Measurements from ENCODE around the gene GIMAP2.
"Not testable (repeated sequence)": the region's sequence is repeated elsewhere in the genome, so short reads cannot be mapped to it uniquely, and the experiment has no call there.

GIMAP2 gene

GRCh38 chr7:150676854-150677253 lies 8.7 kb upstream of the GIMAP2 start:
- not testable (repeated sequence) for DNase-seq (ENCODE audit: low read depth)

GRCh38 chr7:150678601-150679000 lies 6.9 kb upstream of the GIMAP2 start:
- not testable (repeated sequence) for DNase-seq (ENCODE audit: low read depth)

- not testable (repeated sequence) for DNase-seq (ENCODE audit: low read depth)
Measured at GRCh38 chr7:150680364-150680763, 5.1 kb upstream of the GIMAP2 start.

DNA sequence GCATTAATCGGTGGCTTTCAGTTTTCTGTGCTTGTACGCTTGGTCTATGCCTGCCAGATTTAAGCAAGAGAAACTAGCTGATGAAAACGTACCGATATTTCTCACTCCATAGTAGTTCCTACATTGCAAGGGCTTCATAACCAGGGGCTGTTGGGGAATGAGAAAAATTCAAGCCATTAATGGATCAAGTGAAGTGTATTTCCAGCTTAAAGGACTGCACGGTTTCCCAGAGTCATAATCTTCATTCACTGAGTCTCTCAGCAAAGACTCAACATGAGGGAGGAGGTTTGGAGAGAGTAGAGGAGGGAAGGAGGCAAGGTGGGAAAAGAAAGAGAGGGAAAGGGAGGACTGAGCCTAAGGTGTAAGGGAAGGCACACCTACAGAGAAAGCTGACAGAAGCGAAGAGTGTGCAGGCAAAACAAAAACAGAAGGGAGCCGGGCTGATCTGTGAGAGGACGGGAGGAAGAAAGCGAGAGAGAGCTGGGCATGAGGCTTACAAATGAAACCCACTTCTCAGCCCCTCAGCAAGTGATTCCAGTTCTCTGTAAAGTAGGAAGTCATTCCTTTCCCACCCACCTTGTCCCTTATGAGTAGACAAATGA lies 625 bp downstream of the GIMAP2 start:
- DNase-seq (ENCODE audit: low read depth): no peak

DNA sequence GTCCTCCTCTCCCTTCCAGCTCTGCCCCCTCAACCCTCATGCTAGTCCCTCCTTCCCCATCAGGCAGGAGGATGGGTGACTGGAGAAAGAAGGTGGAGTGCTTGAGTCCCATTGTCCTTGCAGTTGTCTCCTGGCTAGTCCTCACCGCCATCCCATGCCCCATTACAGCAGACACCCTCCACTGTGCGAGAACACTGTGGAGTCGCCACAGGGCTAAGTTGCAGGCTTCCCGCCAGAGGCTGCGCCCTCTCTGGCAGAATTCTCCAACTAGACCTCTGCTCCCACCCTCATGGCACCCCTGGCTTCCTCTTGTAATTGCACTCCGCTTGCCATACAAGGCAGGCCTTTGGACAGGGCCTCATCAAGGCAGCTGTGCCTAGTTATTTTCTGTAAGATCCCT lies 3.1 kb downstream of the GIMAP2 start:
- no peak for DNase-seq (ENCODE audit: low read depth)

DNA sequence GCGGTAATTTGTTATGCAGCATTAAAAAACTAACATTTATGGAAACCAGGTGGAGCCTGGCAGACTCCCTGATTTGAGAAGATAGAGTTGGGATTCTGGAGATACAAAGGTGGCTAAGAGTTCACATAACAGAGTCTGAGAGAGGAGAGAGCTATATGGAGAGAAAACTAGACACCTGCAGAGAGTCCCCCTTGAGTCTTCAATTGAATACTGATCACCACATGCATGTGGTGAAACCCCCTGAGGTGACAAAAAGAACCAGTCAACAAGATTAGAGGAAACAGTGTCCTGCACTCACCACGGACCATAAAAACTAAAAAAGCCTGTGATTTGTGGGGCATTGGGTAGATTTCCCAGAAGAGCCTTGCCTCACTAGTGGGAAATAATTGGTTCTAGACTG lies 10.1 kb downstream of the GIMAP2 start:
- no peak for DNase-seq (ENCODE audit: low read depth)

DNA sequence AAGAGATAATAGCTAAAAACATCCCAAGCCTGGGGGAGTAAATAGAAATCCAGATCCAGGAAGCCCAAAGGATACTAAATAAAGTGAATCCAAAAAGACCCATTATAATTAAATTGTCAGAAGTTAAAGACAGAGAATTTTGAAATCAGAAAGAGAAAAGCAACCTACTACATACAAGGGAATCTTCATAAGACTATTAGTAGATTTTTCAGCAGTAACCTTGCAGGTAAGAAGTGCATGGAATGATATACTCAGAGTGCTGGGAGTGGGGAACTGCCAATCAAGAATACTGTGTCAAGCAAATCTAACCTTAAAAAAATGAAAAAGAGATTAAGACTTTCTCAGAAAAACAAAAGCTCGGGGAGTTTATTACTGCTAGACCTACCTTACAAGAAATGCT lies 17.7 kb downstream of the GIMAP2 start:
- no peak for DNase-seq (ENCODE audit: low read depth)

DNA sequence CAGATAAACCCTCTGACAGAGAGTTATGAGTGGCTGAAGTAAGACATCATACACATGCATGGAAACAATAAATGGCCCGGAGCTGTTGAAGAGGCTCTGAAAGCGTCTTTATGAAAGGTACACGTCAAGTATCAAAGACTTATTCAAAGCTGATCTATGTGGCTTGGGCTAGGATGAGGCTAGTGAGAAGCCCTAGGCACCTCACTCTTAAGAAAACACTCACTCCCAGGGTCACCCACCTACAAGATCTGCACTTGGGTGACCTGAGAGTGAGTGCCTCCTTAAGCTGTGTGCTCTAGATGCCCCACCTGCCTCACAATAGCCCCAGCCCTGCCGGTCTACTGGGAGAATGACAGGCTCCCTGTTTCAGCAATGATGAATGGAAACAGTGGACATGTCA lies 29.8 kb downstream of the GIMAP2 start:
- no peak for DNase-seq (ENCODE audit: low read depth)

DNA sequence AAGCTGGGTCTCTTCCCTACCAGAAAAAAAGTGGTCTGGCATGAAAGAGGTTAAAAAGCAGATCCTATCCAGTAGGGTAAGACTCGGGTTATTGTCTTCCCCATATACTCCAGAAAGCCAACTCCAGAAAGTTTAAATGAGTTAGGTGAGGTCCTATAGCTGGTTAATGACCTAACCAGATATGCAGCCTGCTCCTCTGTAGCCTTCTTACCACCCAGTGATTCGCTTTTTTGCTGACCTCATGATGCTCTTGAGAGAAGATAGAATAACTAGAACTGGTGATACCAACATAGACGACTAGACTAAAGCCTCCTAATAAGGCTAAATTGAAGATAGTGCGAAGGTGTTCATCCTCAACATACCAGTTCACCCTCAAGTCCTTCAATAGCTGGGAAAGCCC lies 30.2 kb downstream of the GIMAP2 start:
- no peak for DNase-seq (ENCODE audit: low read depth)

- DNase-seq (ENCODE audit: low read depth): no peak
Measured at GRCh38 chr7:150716368-150716767, 30.9 kb downstream of the GIMAP2 start, which contains the start of gene GIMAP1. Gene GIMAP1, plus strand, starts transcription at chr7:150716613. Its CDS starts 2,435 bp downstream, at chr7:150719048.

- no peak for DNase-seq (ENCODE audit: low read depth)
Measured at GRCh38 chr7:150716939-150717338, 31.4 kb downstream of the GIMAP2 start.

- DNase-seq (ENCODE audit: low read depth): no peak
Measured at GRCh38 chr7:150717814-150718420, 32.4 kb downstream of the GIMAP2 start.

GRCh38 chr7:150719436-150719835 lies 33.9 kb downstream of the GIMAP2 start:
- DNase-seq (ENCODE audit: low read depth): no peak

DNA sequence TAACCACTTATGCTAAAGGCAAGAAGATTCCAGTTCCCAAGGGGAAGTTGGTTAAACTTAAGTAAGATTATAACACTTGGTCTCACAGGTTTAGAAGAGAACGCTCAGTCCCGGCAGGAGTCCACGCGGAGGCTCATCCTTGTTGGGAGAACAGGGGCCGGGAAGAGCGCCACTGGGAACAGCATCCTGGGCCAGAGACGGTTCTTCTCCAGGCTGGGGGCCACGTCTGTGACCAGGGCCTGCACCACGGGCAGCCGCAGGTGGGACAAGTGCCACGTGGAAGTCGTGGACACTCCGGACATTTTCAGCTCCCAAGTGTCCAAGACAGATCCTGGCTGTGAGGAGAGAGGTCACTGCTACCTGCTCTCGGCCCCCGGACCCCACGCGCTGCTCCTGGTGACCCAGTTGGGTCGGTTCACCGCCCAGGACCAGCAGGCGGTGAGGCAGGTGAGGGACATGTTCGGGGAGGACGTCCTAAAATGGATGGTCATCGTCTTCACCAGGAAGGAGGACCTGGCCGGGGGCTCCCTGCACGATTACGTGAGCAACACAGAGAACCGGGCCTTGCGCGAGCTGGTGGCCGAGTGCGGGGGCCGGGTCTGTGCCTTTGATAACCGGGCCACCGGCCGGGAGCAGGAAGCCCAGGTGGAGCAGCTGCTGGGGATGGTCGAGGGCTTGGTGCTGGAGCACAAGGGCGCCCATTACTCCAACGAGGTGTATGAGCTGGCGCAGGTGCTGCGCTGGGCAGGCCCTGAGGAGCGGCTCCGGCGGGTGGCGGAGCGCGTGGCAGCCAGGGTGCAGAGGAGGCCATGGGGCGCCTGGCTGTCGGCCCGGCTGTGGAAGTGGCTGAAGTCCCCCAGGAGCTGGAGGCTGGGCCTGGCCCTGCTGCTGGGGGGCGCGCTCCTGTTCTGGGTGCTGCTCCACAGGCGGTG lies 34.7 kb downstream of the GIMAP2 start:
- DNase-seq (ENCODE audit: low read depth): no peak

- DNase-seq (ENCODE audit: low read depth): no peak
Measured at GRCh38 chr7:150721970-150722373, 36.5 kb downstream of the GIMAP2 start.

DNA sequence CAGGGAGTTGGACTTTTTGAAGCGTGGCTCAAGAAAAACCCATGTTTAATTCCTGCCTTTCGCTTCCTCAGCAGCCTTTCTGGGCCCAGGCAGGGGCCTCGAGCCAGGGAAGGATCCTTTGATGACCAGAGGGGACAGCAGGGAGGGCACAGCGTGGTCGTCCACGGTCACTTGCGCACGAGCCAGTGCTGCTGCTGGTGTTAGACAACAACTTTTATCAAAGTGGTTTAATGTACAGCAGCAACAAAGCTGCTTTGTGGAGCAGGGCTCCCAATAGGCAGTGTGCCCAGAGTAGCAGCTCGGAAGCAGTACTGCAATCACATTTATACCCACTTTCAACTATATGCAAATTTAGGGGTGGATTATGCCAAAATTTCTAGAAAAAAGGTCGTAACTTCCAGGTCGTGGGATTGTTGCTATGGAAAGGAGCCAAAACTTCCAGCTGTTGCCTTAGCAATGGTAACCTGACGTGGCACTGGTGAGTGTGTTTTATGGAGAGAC lies 37.0 kb downstream of the GIMAP2 start:
- DNase-seq (ENCODE audit: low read depth): no peak

- no peak for DNase-seq (ENCODE audit: low read depth)
Measured at GRCh38 chr7:150723467-150723866, 38.0 kb downstream of the GIMAP2 start.

GRCh38 chr7:150727381-150727780 lies 41.9 kb downstream of the GIMAP2 start:
- no peak for DNase-seq (ENCODE audit: low read depth)

- no peak for DNase-seq (ENCODE audit: low read depth)
Measured at GRCh38 chr7:150728011-150728410, 42.5 kb downstream of the GIMAP2 start.

- DNase-seq (ENCODE audit: low read depth): no peak
Measured at GRCh38 chr7:150728609-150729008, 43.1 kb downstream of the GIMAP2 start.

GRCh38 chr7:150731916-150732315 lies 46.4 kb downstream of the GIMAP2 start:
- no peak for DNase-seq (ENCODE audit: low read depth)

- no peak for DNase-seq (ENCODE audit: low read depth)
Measured at GRCh38 chr7:150732786-150733481, 47.4 kb downstream of the GIMAP2 start.

Data from GM04504 (cell line).